Measurements from ENCODE around the gene CAPN1. TPM values are rescaled to one million over a fixed set of nuclear protein-coding genes. Genes with fewer than 3 reads are reported as not detected.

The CAPN1 gene
- total RNA-seq, 1 experiment from 2014 or later = 238 TPM

- intact Hi-C loops (cut with micrococcal nuclease; ENCODE audit: unreplicated experiment) = no loop called here
- Mint-ChIP-seq H3K27me3 (ENCODE audit: insufficient read depth, unreplicated experiment) (no peaks in the 10 kb centered on the region), H3K36me3 (ENCODE audit: insufficient read depth, unreplicated experiment) (peaks cover 54% of the 10 kb centered on the region), H3K4me3 (ENCODE audit: unreplicated experiment) (peak overlapping the region; percentile 93), H3K9me3 (ENCODE audit: unreplicated experiment) (no peaks in the 10 kb centered on the region), H3K4me1 (ENCODE audit: low read depth, unreplicated experiment) (peaks cover 8% of the 10 kb centered on the region), H3K27ac (ENCODE audit: unreplicated experiment) (peak overlapping the region; percentile 100)
- POLR2A ChIA-PET = interaction anchor here (2.7 kb wide), 1 partner anchor 11 kb away, joined by 48 read pairs; the partner anchor contains the start of genes FAU and MRPL49
- H3K9me3 ChIP-seq = no peaks in the 10 kb centered on the region
- H3K27me3 ChIP-seq (replicated peaks; ENCODE audit: control insufficient read depth, insufficient read depth, low read length) = no peaks in the 10 kb centered on the region
- DNase-seq = peak; percentile 78 to 79
- peaks cover 7% of the 10 kb centered on the region for H3K36me3 ChIP-seq (ENCODE audit: control insufficient read depth, insufficient read depth, low read length)
- H3K4me3 ChIP-seq (ENCODE audit: low read depth, low read length) = peak overlapping the region; percentile 99
- CTCF ChIA-PET = interaction anchor here (0.6 to 2.5 kb wide), 2 partner anchors 11 to 394 kb away, joined by 5 to 11 read pairs; partner anchors contain the start of genes FAU and MRPL49
- TF ChIP-seq, protein P1, sequence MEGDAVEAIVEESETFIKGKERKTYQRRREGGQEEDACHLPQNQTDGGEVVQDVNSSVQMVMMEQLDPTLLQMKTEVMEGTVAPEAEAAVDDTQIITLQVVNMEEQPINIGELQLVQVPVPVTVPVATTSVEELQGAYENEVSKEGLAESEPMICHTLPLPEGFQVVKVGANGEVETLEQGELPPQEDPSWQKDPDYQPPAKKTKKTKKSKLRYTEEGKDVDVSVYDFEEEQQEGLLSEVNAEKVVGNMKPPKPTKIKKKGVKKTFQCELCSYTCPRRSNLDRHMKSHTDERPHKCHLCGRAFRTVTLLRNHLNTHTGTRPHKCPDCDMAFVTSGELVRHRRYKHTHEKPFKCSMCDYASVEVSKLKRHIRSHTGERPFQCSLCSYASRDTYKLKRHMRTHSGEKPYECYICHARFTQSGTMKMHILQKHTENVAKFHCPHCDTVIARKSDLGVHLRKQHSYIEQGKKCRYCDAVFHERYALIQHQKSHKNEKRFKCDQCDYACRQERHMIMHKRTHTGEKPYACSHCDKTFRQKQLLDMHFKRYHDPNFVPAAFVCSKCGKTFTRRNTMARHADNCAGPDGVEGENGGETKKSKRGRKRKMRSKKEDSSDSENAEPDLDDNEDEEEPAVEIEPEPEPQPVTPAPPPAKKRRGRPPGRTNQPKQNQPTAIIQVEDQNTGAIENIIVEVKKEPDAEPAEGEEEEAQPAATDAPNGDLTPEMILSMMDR (IDR thresholded peaks at IDR 0.05; ENCODE audit: insufficient read depth in 1 of 2, low read depth in 1 of 2, low read length in 1 of 2, severe bottlenecking in 1 of 2, unreplicated experiment in 1 of 2) = no peak
- BruUV-seq (replicated peaks) = no TSS peak
- H3K4me1 ChIP-seq = 0 out of 2 replicates have a peak, but pooled peaks cover 5% of the 10 kb centered on the region
Measured at GRCh38 chr11:65132988-65133700, 48.6 kb upstream of the CAPN1 start.

GRCh38 chr11:65133724-65134123 is 48.0 kb upstream of the CAPN1 start:
- peaks cover 49% of the 10 kb centered on the region for H3K36me3 Mint-ChIP-seq (ENCODE audit: insufficient read depth, unreplicated experiment)
- H3K9me3 Mint-ChIP-seq (ENCODE audit: unreplicated experiment) = no peaks in the 10 kb centered on the region
- no peaks in the 10 kb centered on the region for H3K9me3 ChIP-seq
- no peak for DNase-seq
- peaks cover 8% of the 10 kb centered on the region for H3K4me1 Mint-ChIP-seq (ENCODE audit: low read depth, unreplicated experiment)
- H3K4me3 Mint-ChIP-seq (ENCODE audit: unreplicated experiment) = peak overlapping the region; percentile 93
- ChIA-PET CTCF (interaction anchor here (0.6 to 2.5 kb wide), 2 partner anchors 12 to 394 kb away, joined by 5 to 11 read pairs; partner anchors contain the start of genes FAU and MRPL49), POLR2A (interaction anchor here (2.7 kb wide), 1 partner anchor 12 kb away, joined by 48 read pairs; the partner anchor contains the start of genes FAU and MRPL49)
- TSS peak; percentile 42 for BruUV-seq (replicated peaks)
- H3K36me3 ChIP-seq (ENCODE audit: control insufficient read depth, insufficient read depth, low read length) = peaks cover 7% of the 10 kb centered on the region
- intact Hi-C loops (cut with micrococcal nuclease; ENCODE audit: unreplicated experiment) = no loop called here
- TF ChIP-seq, protein P1 (IDR thresholded peaks at IDR 0.05; ENCODE audit: insufficient read depth in 1 of 2, low read depth in 1 of 2, low read length in 1 of 2, severe bottlenecking in 1 of 2, unreplicated experiment in 1 of 2) = no peak
- H3K27ac Mint-ChIP-seq (ENCODE audit: unreplicated experiment) = peak overlapping the region; percentile 100
- H3K27me3 Mint-ChIP-seq (ENCODE audit: insufficient read depth, unreplicated experiment) = no peaks in the 10 kb centered on the region
- H3K4me1 ChIP-seq = 0 out of 2 replicates have a peak, but pooled peaks cover 5% of the 10 kb centered on the region
- H3K4me3 ChIP-seq (ENCODE audit: low read depth, low read length) = peak overlapping the region; percentile 99
- no peaks in the 10 kb centered on the region for H3K27me3 ChIP-seq (replicated peaks; ENCODE audit: control insufficient read depth, insufficient read depth, low read length)

DNA sequence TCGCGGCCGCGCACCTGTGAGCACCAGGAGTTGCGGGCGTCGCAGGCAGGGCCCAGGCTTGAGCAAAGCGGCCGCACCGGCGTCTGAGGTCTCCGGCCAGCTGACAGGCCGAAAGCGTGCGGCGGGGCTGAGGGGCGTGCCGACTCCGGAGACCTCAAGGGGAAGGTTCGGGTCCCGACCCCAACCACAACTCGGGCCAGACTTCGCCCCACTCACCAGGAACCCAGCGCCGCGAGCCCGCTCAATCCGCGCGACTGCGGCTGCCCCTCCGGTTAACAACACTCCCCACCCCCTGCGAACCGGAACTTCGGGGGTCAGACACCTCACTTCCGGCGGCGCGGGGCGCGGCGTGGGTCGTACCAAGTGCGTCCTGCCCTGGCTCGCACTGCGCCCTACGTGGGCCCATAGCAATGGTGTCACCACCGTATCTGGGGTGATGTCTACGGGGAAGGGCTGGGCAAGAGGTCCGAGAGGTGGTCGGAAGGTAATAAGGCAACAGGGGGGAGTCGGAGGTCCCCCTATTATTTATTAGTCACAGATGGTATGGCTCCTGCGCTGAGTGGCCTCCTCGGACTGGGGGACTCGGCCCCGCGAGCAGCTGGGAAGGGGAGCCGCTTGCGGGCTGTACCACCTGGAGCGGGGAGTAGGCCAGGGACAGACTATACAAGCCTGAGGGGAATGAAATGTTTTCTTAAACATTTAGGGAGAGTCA is 47.3 kb upstream of the CAPN1 start, which contains the start of gene SYVN1:
Gene SYVN1, minus strand, starts transcription at position 280 of the 712 bp plus-strand sequence. CDS start 918 bp downstream, outside the sequence.
- Histone ChIP-seq H3K27me3 (replicated peaks; ENCODE audit: control insufficient read depth, insufficient read depth, low read length) (no peaks in the 10 kb centered on the region), H3K4me1 (0 out of 2 replicates have a peak, but pooled peaks cover 5% of the 10 kb centered on the region), H3K9me3 (no peaks in the 10 kb centered on the region), H3K36me3 (ENCODE audit: control insufficient read depth, insufficient read depth, low read length) (peaks cover 7% of the 10 kb centered on the region), H3K4me3 (ENCODE audit: low read depth, low read length) (peak within 1 kb of the TSS; percentile 99)
- no peaks in the 10 kb centered on the region for H3K9me3 Mint-ChIP-seq (ENCODE audit: unreplicated experiment)
- H3K36me3 Mint-ChIP-seq (ENCODE audit: insufficient read depth, unreplicated experiment) = peaks cover 48% of the 10 kb centered on the region
- peak within 1 kb of the TSS; percentile 93 for H3K4me3 Mint-ChIP-seq (ENCODE audit: unreplicated experiment)
- peaks cover 8% of the 10 kb centered on the region for H3K4me1 Mint-ChIP-seq (ENCODE audit: low read depth, unreplicated experiment)
- TF ChIP-seq, protein P1 (IDR thresholded peaks at IDR 0.05; ENCODE audit: insufficient read depth in 1 of 2, low read depth in 1 of 2, low read length in 1 of 2, severe bottlenecking in 1 of 2, unreplicated experiment in 1 of 2) = no peak
- intact Hi-C loops (cut with micrococcal nuclease; ENCODE audit: unreplicated experiment) = no loop called here
- CTCF ChIA-PET = interaction anchor here (0.8 to 2.5 kb wide), 11 partner anchors 12 to 212 kb away, joined by 3 to 22 read pairs (median 5); partner anchors contain the start of genes ARL2, CAPN1, FAU and MRPL49
- POLR2A ChIA-PET = interaction anchor here (0.5 to 2.7 kb wide), 15 partner anchors 12 to 949 kb away, joined by 3 to 48 read pairs (median 4); partner anchors contain the start of genes CAPN1, FAU, MRPL49 and POLA2
- DNase-seq = peak; percentile 91 to 92
- peak within 1 kb of the TSS; percentile 100 for H3K27ac Mint-ChIP-seq (ENCODE audit: unreplicated experiment)
- no TSS peak for BruUV-seq (replicated peaks)
- no peaks in the 10 kb centered on the region for H3K27me3 Mint-ChIP-seq (ENCODE audit: insufficient read depth, unreplicated experiment)
